ENCODE measurements around the gene SPINK6.

Gene SPINK6

GRCh38 chr5:148224117-148224742, 21.4 kb downstream of the SPINK6 start:
- TF ChIP-seq TAF1 (IDR thresholded peaks at IDR 0.05; ENCODE audit: low read depth) (no peak), CEBPB (IDR thresholded peaks at IDR 0.05) (no peak), EGR1 (IDR thresholded peaks at IDR 0.05) (no peak), MAX (IDR thresholded peaks at IDR 0.05) (no peak), TEAD4 (IDR thresholded peaks at IDR 0.05) (no peak), NFIC (IDR thresholded peaks at IDR 0.05) (no peak), ZBTB7A (IDR thresholded peaks at IDR 0.05; ENCODE audit: low read depth) (no peak), CREB1 (IDR thresholded peaks at IDR 0.05; ENCODE audit: low read depth) (no peak), TCF12 (IDR thresholded peaks at IDR 0.05; ENCODE audit: low read depth) (no peak), YY1 (IDR thresholded peaks at IDR 0.05; ENCODE audit: low read depth) (no peak), EP300 (IDR thresholded peaks at IDR 0.05; ENCODE audit: borderline replicate concordance) (no peak), REST (IDR thresholded peaks at IDR 0.05; ENCODE audit: low read depth) (no peak), USF1 (IDR thresholded peaks at IDR 0.05) (no peak), RAD21 (IDR thresholded peaks at IDR 0.05; ENCODE audit: low read depth) (no peak)

- TF ChIP-seq USF1 (IDR thresholded peaks at IDR 0.05) (no peak), TEAD4 (IDR thresholded peaks at IDR 0.05) (no peak), FOXM1 (IDR thresholded peaks at IDR 0.05; ENCODE audit: borderline replicate concordance, low read depth) (no peak), TCF12 (IDR thresholded peaks at IDR 0.05; ENCODE audit: low read depth) (no peak), YY1 (IDR thresholded peaks at IDR 0.05; ENCODE audit: low read depth) (no peak), RAD21 (IDR thresholded peaks at IDR 0.05; ENCODE audit: low read depth) (no peak), EP300 (IDR thresholded peaks at IDR 0.05; ENCODE audit: borderline replicate concordance) (no peak), TAF1 (IDR thresholded peaks at IDR 0.05; ENCODE audit: low read depth) (no peak)
Observed at GRCh38 chr5:148228392-148228984, 25.6 kb downstream of the SPINK6 start.

GRCh38 chr5:148229840-148230239, 27.0 kb downstream of the SPINK6 start:
- TF ChIP-seq EP300 (IDR thresholded peaks at IDR 0.05; ENCODE audit: borderline replicate concordance) (no peak), RAD21 (IDR thresholded peaks at IDR 0.05; ENCODE audit: low read depth) (no peak), USF1 (IDR thresholded peaks at IDR 0.05) (no peak), CREB1 (IDR thresholded peaks at IDR 0.05; ENCODE audit: low read depth) (no peak), NFIC (IDR thresholded peaks at IDR 0.05) (no peak), MAX (IDR thresholded peaks at IDR 0.05) (no peak), YY1 (IDR thresholded peaks at IDR 0.05; ENCODE audit: low read depth) (no peak), ZBTB7A (IDR thresholded peaks at IDR 0.05; ENCODE audit: low read depth) (no peak), FOXM1 (IDR thresholded peaks at IDR 0.05; ENCODE audit: borderline replicate concordance, low read depth) (no peak), CEBPB (IDR thresholded peaks at IDR 0.05) (no peak), TEAD4 (IDR thresholded peaks at IDR 0.05) (no peak), EGR1 (IDR thresholded peaks at IDR 0.05) (no peak), TAF1 (IDR thresholded peaks at IDR 0.05; ENCODE audit: low read depth) (no peak), REST (IDR thresholded peaks at IDR 0.05; ENCODE audit: low read depth) (no peak), TCF12 (IDR thresholded peaks at IDR 0.05; ENCODE audit: low read depth) (no peak)

- TF ChIP-seq CREB1 (IDR thresholded peaks at IDR 0.05; ENCODE audit: low read depth): no peak
- TF ChIP-seq CEBPB (IDR thresholded peaks at IDR 0.05): no peak
- TF ChIP-seq FOXM1 (IDR thresholded peaks at IDR 0.05; ENCODE audit: borderline replicate concordance, low read depth): no peak
- no peak for TF ChIP-seq TAF1 (IDR thresholded peaks at IDR 0.05; ENCODE audit: low read depth)
- TF ChIP-seq MAX (IDR thresholded peaks at IDR 0.05): no peak
- TF ChIP-seq NFIC (IDR thresholded peaks at IDR 0.05): no peak
- no peak for TF ChIP-seq EGR1 (IDR thresholded peaks at IDR 0.05)
- no peak for TF ChIP-seq YY1 (IDR thresholded peaks at IDR 0.05; ENCODE audit: low read depth)
- no peak for TF ChIP-seq TCF12 (IDR thresholded peaks at IDR 0.05; ENCODE audit: low read depth)
- no peak for TF ChIP-seq TEAD4 (IDR thresholded peaks at IDR 0.05)
- no peak for TF ChIP-seq USF1 (IDR thresholded peaks at IDR 0.05)
- no peak for TF ChIP-seq EP300 (IDR thresholded peaks at IDR 0.05; ENCODE audit: borderline replicate concordance)
- no peak for TF ChIP-seq REST (IDR thresholded peaks at IDR 0.05; ENCODE audit: low read depth)
- TF ChIP-seq RAD21 (IDR thresholded peaks at IDR 0.05; ENCODE audit: low read depth): no peak
- no peak for TF ChIP-seq ZBTB7A (IDR thresholded peaks at IDR 0.05; ENCODE audit: low read depth)
Observed at GRCh38 chr5:148230240-148230639, 27.4 kb downstream of the SPINK6 start.

All from Ishikawa (cell line).